Vagina (tissue), 2 donors: ENCODE measurements around the gene KLHL9. TPM values are rescaled to one million over a fixed set of nuclear protein-coding genes. Genes with fewer than 3 reads are reported as not detected.

ENCODE experiments used
- DNase-seq, 2 donors: peaks; one replicate each; pipeline ENCODE4 v3.0.0-alpha.2; 2017; ENCODE audit errors: extremely low spot score in 2 of 2
- H3K27ac ChIP-seq: fragments of 200-600 bp; sonication (generic); one replicate; pipeline ENCODE4 v1.5.1; 2019
- H3K27me3 ChIP-seq: fragments of 200-600 bp; sonication (generic); one replicate; pipeline ENCODE4 v1.5.1; 2019
- H3K36me3 ChIP-seq, 2 donors: fragments of 200-600 bp; sonication (generic); one replicate each; pipeline ENCODE4 v1.5.1; 2017 to 2019
- H3K4me1 ChIP-seq: fragments of 200-600 bp; sonication (generic); one replicate; pipeline ENCODE4 v1.5.1; 2019
- H3K4me3 ChIP-seq, 2 donors: fragments of 200-600 bp; sonication (generic); 1 replicate in 1 of 2; 2 replicates in 1 of 2; pipeline ENCODE4 v1.5.1; 2016 to 2019
- H3K9me3 ChIP-seq: fragments of 200-600 bp; sonication (generic); one replicate; pipeline ENCODE4 v1.5.1; 2019
- POLR2A ChIP-seq, 2 donors: fragments of 450-650 bp; IDR thresholded peaks; one replicate each; pipeline ENCODE4 v1.6.1; 2017; ENCODE audit warnings: antibody characterized with exemption in 2 of 2, mild to moderate bottlenecking in 2 of 2, moderate library complexity in 2 of 2
- POLR2AphosphoS5 ChIP-seq, 2 donors: sonication (generic); formaldehyde crosslinking; IDR thresholded peaks; one replicate each; pipeline ENCODE4 v1.9.0; 2017; ENCODE audit warnings: antibody characterized with exemption in 2 of 2, mild to moderate bottlenecking in 2 of 2, low read depth in 1 of 2; ENCODE audit not compliant: insufficient read depth in 1 of 2
- intact Hi-C: fragments of 100-400 bp; cut with DNase I; formaldehyde crosslinking; loops from one replicate; pipeline ENCODE4 v1.15.1; 2023
- total RNA-seq: library from RNA; depleted of rRNA; stranded (reverse); fragments of >200 nt; gene quantifications from one replicate; pipeline ENCODE4 v1.2.3, GENCODE V29; 2016
- TF ChIP-seq, protein P1 (sequence below), 3 experiments: fragments of 450-650 bp in 2 of 3; fragments of 200-600 bp in 1 of 3; sonication (generic) in 1 of 3; IDR thresholded peaks; one replicate each; pipeline ENCODE4 v1.5.1; 2017 to 2019; ENCODE audit warnings: antibody characterized with exemption in 3 of 3, mild to moderate bottlenecking in 2 of 3, moderate library complexity in 2 of 3

Gene KLHL9
- total RNA-seq, 1 donor from 2014 or later = 22.3 TPM

GRCh38 chr9:21316860-21317259 is 18.3 kb downstream of the KLHL9 start:
- intact Hi-C loops = no loop called here
- DNase-seq = no peak
- Histone ChIP-seq H3K27ac (no peak overlapping the region), H3K4me3 (no peak overlapping the region), H3K27me3 (no peaks in the 10 kb centered on the region), H3K36me3 (no peaks in the 10 kb centered on the region), H3K4me1 (peaks cover 7% of the 10 kb centered on the region), H3K9me3 (no peaks in the 10 kb centered on the region)
- TF ChIP-seq, protein P1, sequence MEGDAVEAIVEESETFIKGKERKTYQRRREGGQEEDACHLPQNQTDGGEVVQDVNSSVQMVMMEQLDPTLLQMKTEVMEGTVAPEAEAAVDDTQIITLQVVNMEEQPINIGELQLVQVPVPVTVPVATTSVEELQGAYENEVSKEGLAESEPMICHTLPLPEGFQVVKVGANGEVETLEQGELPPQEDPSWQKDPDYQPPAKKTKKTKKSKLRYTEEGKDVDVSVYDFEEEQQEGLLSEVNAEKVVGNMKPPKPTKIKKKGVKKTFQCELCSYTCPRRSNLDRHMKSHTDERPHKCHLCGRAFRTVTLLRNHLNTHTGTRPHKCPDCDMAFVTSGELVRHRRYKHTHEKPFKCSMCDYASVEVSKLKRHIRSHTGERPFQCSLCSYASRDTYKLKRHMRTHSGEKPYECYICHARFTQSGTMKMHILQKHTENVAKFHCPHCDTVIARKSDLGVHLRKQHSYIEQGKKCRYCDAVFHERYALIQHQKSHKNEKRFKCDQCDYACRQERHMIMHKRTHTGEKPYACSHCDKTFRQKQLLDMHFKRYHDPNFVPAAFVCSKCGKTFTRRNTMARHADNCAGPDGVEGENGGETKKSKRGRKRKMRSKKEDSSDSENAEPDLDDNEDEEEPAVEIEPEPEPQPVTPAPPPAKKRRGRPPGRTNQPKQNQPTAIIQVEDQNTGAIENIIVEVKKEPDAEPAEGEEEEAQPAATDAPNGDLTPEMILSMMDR (IDR thresholded peaks at IDR 0.05) = no peak
- no peak for TF ChIP-seq POLR2AphosphoS5 (IDR thresholded peaks at IDR 0.05; ENCODE audit: insufficient read depth in 1 of 2, low read depth in 1 of 2)
- no peak for TF ChIP-seq POLR2A (IDR thresholded peaks at IDR 0.05)

DNA sequence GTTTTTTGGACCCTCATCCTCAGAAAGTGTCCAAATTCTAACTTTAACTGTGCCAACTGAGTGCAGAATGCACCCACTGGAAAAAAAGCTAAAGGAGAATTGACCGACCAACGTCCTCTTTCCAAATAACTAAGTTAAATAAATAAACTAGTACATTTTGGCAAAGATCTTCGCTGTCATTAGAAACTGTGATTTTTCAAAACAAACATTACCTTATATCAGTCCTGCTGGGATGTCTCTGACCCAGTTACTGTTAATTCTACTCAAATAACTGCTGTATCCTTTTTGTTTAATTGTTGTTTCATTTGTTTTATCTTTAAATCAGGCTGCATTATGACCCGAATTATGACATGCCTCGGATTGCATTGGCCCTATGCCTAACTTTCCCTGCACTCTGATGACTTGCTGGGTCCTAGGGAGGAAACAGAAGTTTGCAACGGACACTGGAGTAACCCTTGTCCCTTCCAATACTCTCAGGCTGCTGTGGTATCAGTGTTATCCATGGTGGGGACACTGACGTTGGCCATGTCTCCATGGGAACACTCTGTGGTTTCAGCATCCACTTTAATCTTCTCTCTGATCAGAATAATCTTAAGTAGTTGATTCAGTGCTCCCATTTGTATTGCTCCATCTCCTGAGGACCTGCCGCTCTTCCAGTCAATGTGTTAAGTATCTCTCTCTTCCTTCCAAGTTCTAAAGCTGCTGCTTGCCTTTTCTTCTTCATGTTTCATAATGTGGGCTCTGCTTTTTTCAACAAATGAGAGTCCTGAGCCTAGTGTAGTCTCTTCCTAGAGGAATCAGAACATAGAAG is 19.0 kb downstream of the KLHL9 start:
- H3K9me3 ChIP-seq = no peaks in the 10 kb centered on the region
- peaks cover 7% of the 10 kb centered on the region for H3K4me1 ChIP-seq
- TF ChIP-seq POLR2A (IDR thresholded peaks at IDR 0.05) = no peak
- TF ChIP-seq POLR2AphosphoS5 (IDR thresholded peaks at IDR 0.05; ENCODE audit: insufficient read depth in 1 of 2, low read depth in 1 of 2) = no peak
- TF ChIP-seq, protein P1 (IDR thresholded peaks at IDR 0.05) = no peak
- intact Hi-C loops = no loop called here
- no peak overlapping the region for H3K4me3 ChIP-seq
- DNase-seq = no peak
- H3K27me3 ChIP-seq = no peaks in the 10 kb centered on the region
- H3K36me3 ChIP-seq = no peaks in the 10 kb centered on the region
- no peak overlapping the region for H3K27ac ChIP-seq

- intact Hi-C loops = no loop called here
- H3K27ac ChIP-seq = no peak overlapping the region
- H3K4me3 ChIP-seq = no peak overlapping the region
- no peaks in the 10 kb centered on the region for H3K36me3 ChIP-seq
- DNase-seq = no peak
- H3K9me3 ChIP-seq = no peaks in the 10 kb centered on the region
- no peaks in the 10 kb centered on the region for H3K27me3 ChIP-seq
- peaks cover 7% of the 10 kb centered on the region for H3K4me1 ChIP-seq
- TF ChIP-seq, protein P1 (IDR thresholded peaks at IDR 0.05) = no peak
- TF ChIP-seq POLR2AphosphoS5 (IDR thresholded peaks at IDR 0.05; ENCODE audit: insufficient read depth in 1 of 2, low read depth in 1 of 2) (no peak), POLR2A (IDR thresholded peaks at IDR 0.05) (no peak)
Observed at GRCh38 chr9:21314152-21314551, 21.1 kb downstream of the KLHL9 start.

GRCh38 chr9:21311889-21312288 is 23.3 kb downstream of the KLHL9 start:
- Histone ChIP-seq H3K9me3 (no peaks in the 10 kb centered on the region), H3K4me1 (peaks cover 7% of the 10 kb centered on the region), H3K36me3 (no peaks in the 10 kb centered on the region), H3K4me3 (no peak overlapping the region), H3K27me3 (no peaks in the 10 kb centered on the region), H3K27ac (no peak overlapping the region)
- intact Hi-C loops = no loop called here
- TF ChIP-seq, protein P1 (IDR thresholded peaks at IDR 0.05) = no peak
- no peak for TF ChIP-seq POLR2AphosphoS5 (IDR thresholded peaks at IDR 0.05; ENCODE audit: insufficient read depth in 1 of 2, low read depth in 1 of 2)
- TF ChIP-seq POLR2A (IDR thresholded peaks at IDR 0.05) = no peak
- no peak for DNase-seq

GRCh38 chr9:21305213-21305612 is 30.0 kb downstream of the KLHL9 start, which contains the start of gene IFNA5:
IFNA5 (minus strand) TSS chr9:21305313; CDS start chr9:21305256, 57 bp downstream.
- TF ChIP-seq POLR2A (IDR thresholded peaks at IDR 0.05) = no peak
- TF ChIP-seq, protein P1 (IDR thresholded peaks at IDR 0.05) = no peak
- no peak for TF ChIP-seq POLR2AphosphoS5 (IDR thresholded peaks at IDR 0.05; ENCODE audit: insufficient read depth in 1 of 2, low read depth in 1 of 2)
- H3K36me3 ChIP-seq = no peaks in the 10 kb centered on the region
- no peak within 1 kb of the TSS for H3K4me3 ChIP-seq
- H3K27me3 ChIP-seq = no peaks in the 10 kb centered on the region
- H3K4me1 ChIP-seq = no peaks in the 10 kb centered on the region
- intact Hi-C loops = no loop called here
- H3K9me3 ChIP-seq = no peaks in the 10 kb centered on the region
- H3K27ac ChIP-seq = no peak within 1 kb of the TSS
- no peak for DNase-seq
